ENCODE data around the gene MAP1LC3C.
A peak's percentile ranks its signal among the peaks of the same experiment; 100 is the strongest.

Gene MAP1LC3C

GRCh38 chr1:241999026-241999425, at the start of gene MAP1LC3C:
Gene MAP1LC3C, minus strand, starts transcription at chr1:241999098. Its CDS starts 90 bp downstream, at chr1:241999008.
- DNase-seq (ENCODE audit: extremely low read depth in 1 of 2, low read depth in 1 of 2), result no peak

DNA sequence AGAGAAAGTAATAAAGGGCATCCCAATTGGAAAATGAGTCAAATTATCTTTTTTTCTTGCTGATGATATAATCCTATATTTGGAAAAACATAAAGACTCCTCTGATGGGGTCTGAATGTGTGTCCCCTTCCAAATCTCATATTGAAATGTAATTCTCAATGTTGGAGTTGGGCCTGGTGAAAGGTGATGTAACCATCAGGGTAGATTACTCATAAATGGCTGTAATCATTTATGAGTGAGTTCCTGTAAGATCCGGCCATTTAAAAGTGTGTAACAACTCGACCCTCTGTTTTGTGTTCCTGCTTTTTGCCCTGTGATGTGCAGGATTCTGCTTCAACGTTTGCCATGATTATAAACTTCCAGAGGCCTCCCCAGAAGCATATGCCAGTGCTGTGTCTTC, 44.3 kb upstream of the MAP1LC3C start:
- DNase-seq (ENCODE audit: extremely low read depth in 1 of 2, low read depth in 1 of 2), result no peak

DNA sequence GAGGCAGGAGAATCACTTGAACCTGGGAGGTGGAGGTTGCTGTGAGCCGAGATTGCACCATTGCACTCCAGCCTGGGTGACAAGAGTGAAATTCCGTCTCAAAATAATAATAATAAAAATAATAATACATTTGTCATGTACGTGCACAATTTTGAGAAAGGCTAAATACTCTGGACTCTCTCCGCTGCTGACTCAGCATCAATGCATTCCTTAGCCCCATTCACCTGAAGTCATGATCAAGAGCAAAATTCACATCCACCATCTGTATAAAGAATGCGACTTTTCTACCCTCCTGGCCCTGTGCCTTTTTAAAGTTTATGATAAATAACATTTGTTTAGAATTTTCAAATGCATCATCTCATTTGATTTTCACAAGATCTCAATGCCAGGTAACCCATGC, 35.5 kb upstream of the MAP1LC3C start:
- DNase-seq (ENCODE audit: extremely low read depth in 1 of 2, low read depth in 1 of 2), result no peak

GRCh38 chr1:242033447-242033846, 34.5 kb upstream of the MAP1LC3C start:
- no peak for DNase-seq (ENCODE audit: extremely low read depth in 1 of 2, low read depth in 1 of 2)

DNA sequence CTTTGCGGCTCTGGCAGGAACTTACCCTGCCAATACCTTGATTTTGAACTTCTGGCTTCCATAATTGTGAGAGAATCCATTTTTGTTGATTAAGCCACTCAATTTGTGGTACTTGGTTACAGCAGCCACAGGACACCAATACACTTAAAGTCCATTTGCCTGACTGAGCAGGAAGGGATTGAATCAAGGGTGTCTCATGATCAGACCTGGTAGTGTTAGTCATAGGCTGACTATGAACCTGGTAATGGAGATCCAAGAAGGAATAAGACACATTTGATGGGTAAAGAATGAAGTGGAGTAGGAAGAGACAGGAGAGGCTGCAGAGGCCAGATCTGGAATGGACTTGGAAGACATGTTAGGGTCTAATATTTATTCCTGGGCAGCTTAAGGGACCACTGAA, 31.2 kb upstream of the MAP1LC3C start:
- no peak for DNase-seq (ENCODE audit: extremely low read depth in 1 of 2, low read depth in 1 of 2)

DNA sequence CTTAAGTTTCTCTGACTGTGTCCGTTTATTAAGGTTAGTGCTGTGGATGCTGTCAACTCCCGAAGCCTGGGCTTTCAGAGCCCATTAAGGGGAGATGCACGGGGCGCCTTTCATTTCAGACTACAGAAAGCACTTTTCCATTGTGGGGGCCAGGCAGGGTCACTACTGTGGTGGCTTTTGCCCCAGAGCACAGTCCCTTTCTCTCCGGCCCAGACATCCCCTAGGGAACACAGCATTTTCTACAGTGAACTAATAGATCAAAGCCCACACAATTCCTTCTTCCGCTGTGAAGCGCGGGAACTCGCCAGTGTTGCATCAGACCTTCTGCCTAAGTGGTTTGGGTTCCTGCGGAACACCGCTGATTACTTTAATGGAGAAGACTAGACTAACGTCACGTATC, 26.8 kb upstream of the MAP1LC3C start:
- no peak for DNase-seq (ENCODE audit: extremely low read depth in 1 of 2, low read depth in 1 of 2)

GRCh38 chr1:242023805-242024204, 24.9 kb upstream of the MAP1LC3C start:
- no peak for DNase-seq (ENCODE audit: extremely low read depth in 1 of 2, low read depth in 1 of 2)

- no peak for DNase-seq (ENCODE audit: extremely low read depth in 1 of 2, low read depth in 1 of 2)
Measured at GRCh38 chr1:242019018-242019417, 20.1 kb upstream of the MAP1LC3C start.

- DNase-seq (ENCODE audit: extremely low read depth in 1 of 2, low read depth in 1 of 2), result no peak
Measured at GRCh38 chr1:242017580-242018233, 18.8 kb upstream of the MAP1LC3C start.

DNA sequence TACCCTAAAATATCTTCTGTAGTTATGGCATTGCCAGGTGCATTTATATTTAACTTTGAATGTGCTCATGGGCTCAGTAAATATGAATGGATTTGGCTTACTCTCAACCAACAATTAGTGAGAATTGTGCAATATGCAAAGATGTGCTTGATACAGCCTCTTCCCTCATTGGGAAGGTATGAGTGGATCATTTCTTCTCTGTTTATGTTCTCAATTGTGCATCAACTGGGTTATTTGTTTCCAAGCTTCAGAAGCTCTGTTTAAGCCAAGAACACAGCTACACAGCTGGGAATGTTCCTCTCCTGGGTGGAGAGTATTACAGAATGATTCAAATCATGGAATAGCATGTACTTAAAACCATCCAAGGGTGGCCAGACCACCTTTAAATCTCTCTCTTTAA, 17.6 kb upstream of the MAP1LC3C start:
- DNase-seq (ENCODE audit: extremely low read depth in 1 of 2, low read depth in 1 of 2), result no peak

- DNase-seq (ENCODE audit: extremely low read depth in 1 of 2, low read depth in 1 of 2), result no peak
Measured at GRCh38 chr1:242011894-242012660, 13.2 kb upstream of the MAP1LC3C start.

- no peak for DNase-seq (ENCODE audit: extremely low read depth in 1 of 2, low read depth in 1 of 2)
Measured at GRCh38 chr1:242008826-242009495, 10.1 kb upstream of the MAP1LC3C start.

DNA sequence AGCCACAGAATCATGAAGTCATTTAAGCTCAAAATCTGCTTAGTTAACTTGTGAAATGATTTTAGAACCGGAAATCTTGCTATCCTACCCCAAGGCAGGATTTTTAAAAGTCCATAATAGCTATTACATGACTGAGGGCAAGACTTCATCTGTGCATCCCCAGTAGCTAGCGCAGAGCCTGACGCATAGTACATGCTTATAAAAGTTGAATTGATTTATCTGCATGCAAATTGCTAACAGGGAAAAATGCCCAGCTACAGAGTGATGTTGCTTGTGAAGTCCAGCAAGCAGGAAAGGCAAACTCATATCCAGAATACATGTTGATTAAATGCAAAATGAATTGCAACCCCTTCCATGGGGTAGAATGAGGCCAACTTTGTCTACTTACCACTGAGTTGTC, 8.1 kb upstream of the MAP1LC3C start:
- no peak for DNase-seq (ENCODE audit: extremely low read depth in 1 of 2, low read depth in 1 of 2)

DNA sequence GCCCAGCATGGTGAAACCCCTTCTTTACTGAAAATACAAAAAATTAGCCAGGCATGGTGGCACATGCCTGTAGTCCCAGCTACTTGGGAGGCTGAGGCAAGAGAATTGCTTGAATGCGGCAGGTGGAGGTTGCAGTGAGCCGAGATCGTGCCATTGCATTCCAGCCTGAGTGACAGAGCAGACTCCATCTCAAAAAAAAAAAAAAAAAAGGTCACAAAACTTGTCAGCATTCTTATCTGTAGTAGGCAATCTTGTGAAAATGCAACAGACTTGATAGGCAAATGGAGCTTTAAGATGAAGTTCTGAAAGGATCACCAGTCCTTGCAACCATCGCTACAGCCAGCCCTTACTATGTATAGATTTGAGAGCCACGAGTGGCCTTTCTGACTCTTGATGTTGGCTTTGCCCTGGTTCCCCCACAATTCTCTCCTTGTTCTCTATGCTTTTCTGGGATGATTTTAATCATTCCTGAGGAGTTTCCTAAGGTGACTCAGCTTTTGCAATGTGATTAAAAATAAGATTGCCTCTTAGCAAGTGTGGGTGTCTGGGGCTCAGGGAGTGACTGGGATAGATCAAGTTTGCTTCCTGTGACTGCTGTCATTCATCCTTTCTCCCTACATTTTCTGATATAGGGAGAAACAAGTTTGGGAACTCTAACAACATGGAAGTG, 7.1 kb upstream of the MAP1LC3C start:
- no peak for DNase-seq (ENCODE audit: extremely low read depth in 1 of 2, low read depth in 1 of 2)

GRCh38 chr1:242004751-242005495, 6.0 kb upstream of the MAP1LC3C start:
- no peak for DNase-seq (ENCODE audit: extremely low read depth in 1 of 2, low read depth in 1 of 2)

- no peak for DNase-seq (ENCODE audit: extremely low read depth in 1 of 2, low read depth in 1 of 2)
Measured at GRCh38 chr1:242002510-242002909, 3.6 kb upstream of the MAP1LC3C start.

DNA sequence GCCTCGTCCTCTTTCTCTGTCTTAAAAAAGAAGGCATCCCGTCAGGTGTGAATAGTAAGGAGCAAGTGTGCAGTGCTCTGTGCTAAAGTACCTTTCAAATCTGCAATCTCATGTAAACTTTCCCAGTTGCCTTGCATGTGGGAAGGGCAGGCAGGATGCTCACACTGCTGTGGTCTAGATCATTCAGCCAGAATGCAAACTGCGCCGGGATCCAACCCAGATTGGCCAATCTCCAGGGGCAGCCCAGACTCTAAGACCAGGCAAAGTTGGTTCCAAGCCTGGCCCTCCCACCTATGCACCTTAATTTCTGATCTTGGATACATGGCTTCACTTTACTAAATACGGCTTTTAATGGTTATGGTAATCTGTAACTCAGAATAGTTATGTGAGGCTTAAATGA, 3.2 kb upstream of the MAP1LC3C start:
- DNase-seq (ENCODE audit: extremely low read depth in 1 of 2, low read depth in 1 of 2), result no peak

DNA sequence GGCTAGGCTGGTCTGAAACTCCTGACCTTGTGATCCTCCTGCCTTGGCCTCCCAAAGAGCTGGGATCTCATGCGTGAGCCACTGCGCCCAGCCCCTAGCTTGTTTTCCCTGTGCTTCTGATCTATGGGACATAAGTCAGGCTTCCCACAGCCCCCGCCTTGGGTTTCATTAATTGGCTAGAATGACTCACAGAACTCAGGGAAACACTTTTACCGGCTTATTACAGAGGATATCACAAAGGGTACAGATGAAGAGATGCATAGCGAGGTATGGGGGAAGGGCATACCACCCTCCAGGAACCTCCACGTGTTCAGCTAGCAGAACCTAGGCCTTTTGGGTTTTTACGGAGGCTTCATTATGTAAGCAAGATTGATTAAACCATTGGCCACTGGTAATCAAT, 1.5 kb upstream of the MAP1LC3C start:
- DNase-seq (ENCODE audit: extremely low read depth in 1 of 2, low read depth in 1 of 2), result no peak

GRCh38 chr1:241998412-241998921, 431 bp downstream of the MAP1LC3C start:
- peak; percentile 17 to 21 for DNase-seq (ENCODE audit: extremely low read depth in 1 of 2, low read depth in 1 of 2)

DNA sequence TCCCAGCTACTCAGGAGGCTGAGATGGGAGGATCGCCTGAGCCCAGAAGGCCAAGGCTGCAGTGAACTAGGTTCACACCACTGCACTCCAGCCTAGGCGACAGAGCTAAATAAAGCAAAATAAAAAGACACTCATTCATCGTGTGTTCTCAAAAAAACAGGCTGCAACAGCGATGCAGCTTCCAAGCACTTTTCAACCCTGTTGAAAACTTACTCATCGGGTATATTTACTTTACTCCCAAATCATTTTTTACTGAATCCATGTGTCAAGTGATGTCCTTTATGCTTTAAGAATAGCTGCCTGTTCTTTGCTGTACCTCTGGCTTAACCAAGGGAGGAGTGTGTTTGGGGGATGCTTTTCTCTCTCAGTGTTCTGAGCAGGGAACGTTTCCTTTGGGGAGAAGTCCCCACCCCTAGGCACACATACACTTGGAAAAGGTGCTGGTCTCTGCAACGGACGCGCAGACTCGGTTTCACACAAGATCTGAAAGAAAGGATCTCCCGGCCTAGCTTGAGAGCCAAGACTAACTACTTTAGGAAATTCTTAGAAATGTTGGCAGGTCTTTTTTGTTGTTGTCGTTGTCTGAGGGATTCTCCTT, 1.4 kb downstream of the MAP1LC3C start:
- DNase-seq (ENCODE audit: extremely low read depth in 1 of 2, low read depth in 1 of 2), result no peak

Measured in stimulated activated CD8-positive, alpha-beta memory T cell treated with anti-CD3 and anti-CD28 coated beads, Interleukin-7, amount 100 ng/mL, for 48 hours (primary cell).